ENCODE measurements around the gene MUC12. TPM values are rescaled to one million over a fixed set of nuclear protein-coding genes. Genes with fewer than 3 reads are reported as not detected.
A peak's percentile ranks its signal among the peaks of the same experiment; 100 is the strongest.
"Not testable (repeated sequence)": the region's sequence is repeated elsewhere in the genome, so short reads cannot be mapped to it uniquely, and the experiment has no call there.

The MUC12 gene
- total RNA-seq, 4 donors from 2014 or later: not detected

DNA sequence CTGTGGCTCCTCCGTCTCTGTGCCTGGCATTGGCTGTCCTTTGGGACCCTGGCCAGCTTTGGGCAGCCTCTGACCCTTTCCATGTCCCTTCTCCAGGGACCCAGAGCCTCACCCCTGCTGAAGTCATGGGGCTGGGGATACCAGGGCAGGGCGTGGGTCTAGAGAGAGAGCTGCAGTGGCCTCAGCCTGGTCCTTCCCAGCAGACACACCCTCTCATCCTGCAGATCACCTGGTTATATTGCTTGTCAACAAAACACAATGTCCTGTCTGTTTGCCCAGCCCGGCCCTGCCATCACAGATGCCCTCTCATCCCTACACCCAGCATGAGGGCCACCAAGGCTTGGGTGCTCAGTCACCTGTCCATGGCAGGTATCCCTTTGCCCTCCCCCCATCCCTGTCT lies 52.3 kb downstream of the MUC12 start:
- H3K4me1 ChIP-seq: peaks cover 0 to 9% of the 10 kb centered on the region in 2 donors
- TF ChIP-seq, protein P1, sequence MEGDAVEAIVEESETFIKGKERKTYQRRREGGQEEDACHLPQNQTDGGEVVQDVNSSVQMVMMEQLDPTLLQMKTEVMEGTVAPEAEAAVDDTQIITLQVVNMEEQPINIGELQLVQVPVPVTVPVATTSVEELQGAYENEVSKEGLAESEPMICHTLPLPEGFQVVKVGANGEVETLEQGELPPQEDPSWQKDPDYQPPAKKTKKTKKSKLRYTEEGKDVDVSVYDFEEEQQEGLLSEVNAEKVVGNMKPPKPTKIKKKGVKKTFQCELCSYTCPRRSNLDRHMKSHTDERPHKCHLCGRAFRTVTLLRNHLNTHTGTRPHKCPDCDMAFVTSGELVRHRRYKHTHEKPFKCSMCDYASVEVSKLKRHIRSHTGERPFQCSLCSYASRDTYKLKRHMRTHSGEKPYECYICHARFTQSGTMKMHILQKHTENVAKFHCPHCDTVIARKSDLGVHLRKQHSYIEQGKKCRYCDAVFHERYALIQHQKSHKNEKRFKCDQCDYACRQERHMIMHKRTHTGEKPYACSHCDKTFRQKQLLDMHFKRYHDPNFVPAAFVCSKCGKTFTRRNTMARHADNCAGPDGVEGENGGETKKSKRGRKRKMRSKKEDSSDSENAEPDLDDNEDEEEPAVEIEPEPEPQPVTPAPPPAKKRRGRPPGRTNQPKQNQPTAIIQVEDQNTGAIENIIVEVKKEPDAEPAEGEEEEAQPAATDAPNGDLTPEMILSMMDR (IDR thresholded peaks at IDR 0.05): no peak
- no peak for TF ChIP-seq POLR2A (IDR thresholded peaks at IDR 0.05)
- no peaks in the 10 kb centered on the region for H3K27me3 ChIP-seq
- no peak for DNase-seq
- WGBS, 2 donors: 70 to 72% methylated on average over 3 of the region's 3 CpGs
- intact Hi-C loops (cut with DNase I): no loop called here
- no peak overlapping the region for H3K27ac ChIP-seq
- no peak overlapping the region for H3K4me3 ChIP-seq (replicated peaks in 1 of 3)
- no peaks in the 10 kb centered on the region for H3K36me3 ChIP-seq
- no peaks in the 10 kb centered on the region for H3K9me3 ChIP-seq

DNA sequence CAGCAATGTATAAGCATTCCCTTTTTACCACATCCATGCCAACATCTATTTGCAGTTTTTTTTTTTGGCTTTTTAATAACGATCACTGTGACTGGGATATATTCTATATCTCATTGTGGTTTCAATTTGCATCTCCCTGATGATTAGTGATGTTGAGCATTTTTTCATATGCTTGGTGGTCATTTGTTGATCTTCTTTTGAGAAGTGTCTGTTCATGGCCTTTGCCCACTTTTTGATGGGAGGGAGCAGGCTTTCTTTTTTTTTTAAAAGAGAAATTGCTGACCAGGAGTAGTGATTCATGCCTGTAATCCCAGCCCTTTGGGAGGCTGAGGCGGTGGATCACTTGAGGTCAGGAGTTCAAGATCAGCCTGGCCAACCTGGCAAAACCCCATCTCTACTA lies 54.5 kb downstream of the MUC12 start:
- no peak overlapping the region for H3K4me3 ChIP-seq (replicated peaks in 1 of 3)
- H3K27ac ChIP-seq: no peak overlapping the region
- no peaks in the 10 kb centered on the region for H3K4me1 ChIP-seq
- no peak for DNase-seq
- intact Hi-C loops (cut with DNase I): no loop called here
- WGBS, 2 donors: 69 to 88% methylated on average over 2 of the region's 2 CpGs
- no peaks in the 10 kb centered on the region for H3K36me3 ChIP-seq
- H3K27me3 ChIP-seq: no peaks in the 10 kb centered on the region
- no peak for TF ChIP-seq POLR2A (IDR thresholded peaks at IDR 0.05)
- TF ChIP-seq, protein P1 (IDR thresholded peaks at IDR 0.05): no peak
- no peaks in the 10 kb centered on the region for H3K9me3 ChIP-seq

DNA sequence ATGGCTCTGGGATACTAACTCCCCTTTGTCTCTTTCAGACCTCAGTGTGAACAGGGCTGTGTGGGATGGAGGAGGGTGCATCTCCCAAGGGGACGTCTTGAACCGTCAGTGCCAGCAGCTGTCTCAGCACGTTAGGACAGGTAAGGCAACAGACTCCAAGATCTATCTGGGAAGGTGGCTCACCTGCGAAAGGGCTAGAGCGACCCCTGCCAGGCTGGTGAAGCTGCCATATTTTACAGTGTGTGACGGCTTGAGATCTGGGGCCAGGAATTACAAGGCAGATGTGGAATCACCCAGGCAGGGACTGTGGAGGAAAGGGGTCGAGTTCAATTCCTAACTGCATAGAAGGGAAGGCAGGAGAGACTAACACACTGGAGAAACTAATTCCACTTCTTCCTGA lies 61.7 kb downstream of the MUC12 start:
- no peaks in the 10 kb centered on the region for H3K9me3 ChIP-seq
- WGBS, 2 donors: 6 to 10% methylated on average over 7 of the region's 7 CpGs
- DNase-seq: no peak
- no peak overlapping the region for H3K27ac ChIP-seq
- no peak overlapping the region for H3K4me3 ChIP-seq (replicated peaks in 1 of 3)
- intact Hi-C loops (cut with DNase I): no loop called here
- no peaks in the 10 kb centered on the region for H3K27me3 ChIP-seq
- no peak for TF ChIP-seq POLR2A (IDR thresholded peaks at IDR 0.05)
- no peaks in the 10 kb centered on the region for H3K36me3 ChIP-seq
- no peaks in the 10 kb centered on the region for H3K4me1 ChIP-seq

DNA sequence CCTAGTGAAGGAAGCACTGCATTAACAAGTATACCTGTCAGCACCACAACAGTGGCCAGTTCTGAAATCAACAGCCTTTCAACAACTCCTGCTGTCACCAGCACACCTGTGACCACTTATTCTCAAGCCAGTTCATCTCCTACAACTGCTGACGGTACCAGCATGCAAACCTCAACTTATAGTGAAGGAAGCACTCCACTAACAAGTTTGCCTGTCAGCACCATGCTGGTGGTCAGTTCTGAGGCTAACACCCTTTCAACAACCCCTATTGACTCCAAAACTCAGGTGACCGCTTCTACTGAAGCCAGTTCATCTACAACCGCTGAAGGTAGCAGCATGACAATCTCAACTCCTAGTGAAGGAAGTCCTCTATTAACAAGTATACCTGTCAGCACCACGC lies 66.6 kb downstream of the MUC12 start:
- TF ChIP-seq, protein P1 (IDR thresholded peaks at IDR 0.05): no peak
- no peak for TF ChIP-seq POLR2A (IDR thresholded peaks at IDR 0.05)
- 52 to 60% methylated on average over 2 to 4 of the region's 4 CpGs for WGBS, 2 donors
- intact Hi-C loops (cut with DNase I): no loop called here
- Histone ChIP-seq H3K27ac (no peak overlapping the region), H3K4me1 (no peaks in the 10 kb centered on the region), H3K36me3 (no peaks in the 10 kb centered on the region), H3K27me3 (no peaks in the 10 kb centered on the region), H3K9me3 (no peaks in the 10 kb centered on the region), H3K4me3 (replicated peaks in 1 of 3) (no peak overlapping the region)
- no peak for DNase-seq

DNA sequence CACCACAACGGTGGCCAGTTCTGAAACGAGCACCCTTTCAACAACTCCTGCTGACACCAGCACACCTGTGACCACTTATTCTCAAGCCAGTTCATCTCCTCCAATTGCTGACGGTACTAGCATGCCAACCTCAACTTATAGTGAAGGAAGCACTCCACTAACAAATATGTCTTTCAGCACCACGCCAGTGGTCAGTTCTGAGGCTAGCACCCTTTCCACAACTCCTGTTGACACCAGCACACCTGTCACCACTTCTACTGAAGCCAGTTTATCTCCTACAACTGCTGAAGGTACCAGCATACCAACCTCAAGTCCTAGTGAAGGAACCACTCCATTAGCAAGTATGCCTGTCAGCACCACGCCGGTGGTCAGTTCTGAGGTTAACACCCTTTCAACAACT lies 71.9 kb downstream of the MUC12 start:
- 74 to 77% methylated on average over 6 of the region's 6 CpGs for WGBS, 2 donors
- H3K9me3 ChIP-seq; H3K4me1 ChIP-seq; H3K36me3 ChIP-seq; H3K27me3 ChIP-seq; DNase-seq; H3K4me3 ChIP-seq (replicated peaks in 1 of 3); intact Hi-C loops (cut with DNase I); H3K27ac ChIP-seq: not testable (repeated sequence)

DNA sequence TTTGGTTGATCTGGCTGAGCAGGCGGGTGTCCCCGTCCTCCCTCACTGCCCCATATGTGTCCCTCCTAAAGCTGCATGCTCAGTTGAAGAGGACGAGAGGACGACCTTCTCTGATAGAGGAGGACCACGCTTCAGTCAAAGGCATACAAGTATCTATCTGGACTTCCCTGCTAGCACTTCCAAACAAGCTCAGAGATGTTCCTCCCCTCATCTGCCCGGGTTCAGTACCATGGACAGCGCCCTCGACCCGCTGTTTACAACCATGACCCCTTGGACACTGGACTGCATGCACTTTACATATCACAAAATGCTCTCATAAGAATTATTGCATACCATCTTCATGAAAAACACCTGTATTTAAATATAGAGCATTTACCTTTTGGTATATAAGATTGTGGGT lies 89.0 kb downstream of the MUC12 start:
- no peak for TF ChIP-seq POLR2A (IDR thresholded peaks at IDR 0.05)
- TF ChIP-seq, protein P1 (IDR thresholded peaks at IDR 0.05): no peak
- H3K4me3 ChIP-seq (replicated peaks in 1 of 3): no peak overlapping the region
- no peaks in the 10 kb centered on the region for H3K36me3 ChIP-seq
- WGBS, 2 donors: 15 to 17% methylated on average over 9 of the region's 9 CpGs
- intact Hi-C loops (cut with DNase I): loop anchor here (2.0 kb wide), 1 partner anchor 162 kb away; no protein-coding TSS in a partner anchor
- H3K27me3 ChIP-seq: no peaks in the 10 kb centered on the region
- DNase-seq: peak; percentile 64 to 76
- no peaks in the 10 kb centered on the region for H3K4me1 ChIP-seq
- no peak overlapping the region for H3K27ac ChIP-seq
- no peaks in the 10 kb centered on the region for H3K9me3 ChIP-seq

Measured in thyroid gland (tissue), 4 donors.